CD4-positive, alpha-beta T cell treated with Interleukin-10 for 1 hour (primary cell): ENCODE results near the gene ANKRD52.

Experiments used
- DNase-seq: peaks from one replicate; pipeline ENCODE4 v3.0.0-alpha.2; 2020

Gene ANKRD52

DNA sequence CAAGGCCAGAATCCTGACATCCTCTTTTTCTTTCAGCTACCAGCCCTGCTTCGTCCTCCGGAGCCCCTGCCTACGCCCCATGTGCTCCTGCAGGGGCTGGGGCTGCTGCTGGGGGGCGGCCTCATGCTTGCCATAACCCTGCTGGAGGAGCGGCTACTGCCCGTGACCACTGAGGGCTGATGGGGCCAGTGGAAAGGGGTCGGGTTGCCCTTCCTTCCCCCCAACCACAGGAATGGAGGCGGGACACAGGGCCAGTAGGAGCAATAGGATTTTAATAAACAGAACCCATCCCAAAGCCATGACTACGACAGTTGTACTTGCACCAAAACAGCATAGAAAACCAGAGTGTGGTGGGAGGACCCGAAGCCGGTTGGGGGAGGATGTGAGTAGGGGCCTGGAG lies 20.6 kb downstream of the ANKRD52 start:
- no peak for DNase-seq

DNA sequence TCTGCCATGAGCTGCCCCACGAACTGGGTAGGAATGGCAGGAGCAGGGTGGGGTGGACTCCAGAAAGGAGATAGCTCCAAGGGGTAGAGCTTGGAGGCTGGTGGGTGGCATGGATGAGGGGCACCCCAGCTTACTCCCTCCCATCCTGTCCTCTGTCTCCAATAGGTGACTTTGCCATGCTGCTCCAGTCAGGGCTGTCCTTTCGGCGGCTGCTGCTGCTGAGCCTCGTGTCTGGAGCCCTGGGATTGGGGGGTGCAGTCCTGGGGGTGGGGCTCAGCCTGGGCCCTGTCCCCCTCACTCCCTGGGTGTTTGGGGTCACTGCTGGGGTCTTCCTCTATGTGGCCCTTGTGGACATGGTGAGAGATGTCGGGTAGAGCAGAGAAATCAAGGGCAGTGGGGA lies 21.2 kb downstream of the ANKRD52 start:
- no peak for DNase-seq

DNA sequence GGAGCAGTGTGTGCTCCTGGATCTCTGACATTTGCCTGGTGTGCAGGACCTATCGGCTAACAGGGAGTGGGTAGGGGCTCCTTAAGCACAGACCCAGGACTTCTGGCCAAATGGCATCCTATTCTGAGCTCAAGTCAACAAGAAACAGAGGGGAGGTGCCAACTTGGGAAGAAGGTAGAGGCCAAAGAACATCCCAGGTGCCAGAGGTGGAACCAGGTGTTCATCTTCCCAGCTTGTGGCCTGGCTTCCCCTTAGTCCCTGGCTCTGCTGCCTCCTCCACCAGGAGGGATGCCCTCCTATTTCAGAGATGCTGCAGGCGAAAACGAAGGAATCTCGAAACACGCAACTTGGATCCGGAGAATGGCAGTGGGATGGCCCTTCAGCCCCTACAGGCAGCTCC lies 22.1 kb downstream of the ANKRD52 start:
- no peak for DNase-seq

DNA sequence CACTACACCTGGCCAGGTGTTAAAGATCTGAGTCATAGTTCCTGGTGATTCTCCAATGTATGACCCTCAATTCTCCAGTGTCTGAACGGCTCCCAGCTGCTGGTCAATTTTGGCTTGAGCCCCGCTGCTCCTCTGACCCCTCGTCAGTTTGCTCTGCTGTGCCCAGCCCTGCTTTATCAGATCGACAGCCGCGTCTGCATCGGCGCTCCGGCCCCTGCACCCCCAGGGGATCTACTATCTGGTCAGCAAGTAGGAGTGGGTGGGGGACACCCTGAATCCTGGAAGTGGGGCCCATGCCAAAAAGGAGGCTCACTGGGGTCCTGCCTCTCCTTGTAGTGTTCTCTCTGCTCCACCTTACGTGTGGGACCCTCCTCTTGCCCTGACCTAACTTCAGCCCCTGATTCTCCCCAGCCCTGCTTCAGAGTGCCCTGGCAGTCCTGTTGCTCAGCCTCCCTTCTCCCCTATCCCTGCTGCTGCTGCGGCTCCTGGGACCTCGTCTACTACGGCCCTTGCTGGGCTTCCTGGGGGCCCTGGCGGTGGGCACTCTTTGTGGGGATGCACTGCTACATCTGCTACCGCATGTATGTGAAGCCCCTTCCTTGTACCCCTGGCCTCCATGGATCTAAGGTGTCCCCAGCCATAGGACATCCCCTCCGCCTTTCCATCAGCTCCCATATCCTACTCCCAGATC lies 23.3 kb downstream of the ANKRD52 start:
- no peak for DNase-seq

DNA sequence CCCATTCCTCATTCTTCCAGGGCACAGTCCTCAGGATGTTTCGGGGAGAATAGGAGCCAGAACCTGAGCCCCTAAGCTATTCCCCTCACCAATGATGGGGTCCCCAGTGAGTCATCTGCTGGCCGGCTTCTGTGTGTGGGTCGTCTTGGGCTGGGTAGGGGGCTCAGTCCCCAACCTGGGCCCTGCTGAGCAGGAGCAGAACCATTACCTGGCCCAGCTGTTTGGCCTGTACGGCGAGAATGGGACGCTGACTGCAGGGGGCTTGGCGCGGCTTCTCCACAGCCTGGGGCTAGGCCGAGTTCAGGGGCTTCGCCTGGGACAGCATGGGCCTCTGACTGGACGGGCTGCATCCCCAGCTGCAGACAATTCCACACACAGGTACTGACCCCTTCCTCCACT lies 27.0 kb downstream of the ANKRD52 start:
- DNase-seq = no peak

DNA sequence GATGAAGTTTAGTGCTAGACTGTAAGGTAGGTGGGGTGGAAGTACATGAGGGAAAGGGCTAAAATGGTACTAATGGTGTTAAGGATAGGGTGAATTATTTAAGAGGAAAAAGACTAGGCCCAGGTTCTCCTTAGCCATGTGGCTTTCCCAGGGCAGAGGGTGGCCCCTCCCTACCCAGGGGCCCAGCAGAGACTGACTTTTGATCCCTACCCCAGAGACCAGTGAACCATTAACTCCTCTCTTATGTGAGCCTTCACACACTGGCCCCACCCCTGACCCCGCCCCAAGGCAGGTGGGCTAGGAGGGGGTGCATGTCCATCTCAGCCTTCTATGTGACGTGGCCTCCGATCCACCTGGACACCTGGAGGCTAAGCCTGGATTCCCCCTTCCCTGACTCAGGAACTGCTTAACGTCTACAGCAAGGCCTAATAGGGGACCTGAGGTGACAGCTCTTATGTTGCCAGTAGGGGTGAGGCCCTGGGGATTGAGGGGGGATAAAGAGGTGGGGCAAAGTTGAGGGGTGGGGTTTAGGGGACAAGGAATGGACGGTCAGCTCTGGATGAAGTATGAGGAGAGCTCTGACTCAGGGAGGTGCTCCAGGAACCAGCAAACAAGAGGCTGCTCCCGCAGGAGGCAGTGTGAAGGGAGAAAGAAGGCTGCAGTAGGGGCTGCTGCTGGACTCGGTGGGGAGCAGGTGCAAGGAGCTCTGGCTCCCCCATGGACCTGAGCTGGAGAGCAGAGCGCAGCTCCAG lies 27.6 kb downstream of the ANKRD52 start:
- DNase-seq = no peak

DNA sequence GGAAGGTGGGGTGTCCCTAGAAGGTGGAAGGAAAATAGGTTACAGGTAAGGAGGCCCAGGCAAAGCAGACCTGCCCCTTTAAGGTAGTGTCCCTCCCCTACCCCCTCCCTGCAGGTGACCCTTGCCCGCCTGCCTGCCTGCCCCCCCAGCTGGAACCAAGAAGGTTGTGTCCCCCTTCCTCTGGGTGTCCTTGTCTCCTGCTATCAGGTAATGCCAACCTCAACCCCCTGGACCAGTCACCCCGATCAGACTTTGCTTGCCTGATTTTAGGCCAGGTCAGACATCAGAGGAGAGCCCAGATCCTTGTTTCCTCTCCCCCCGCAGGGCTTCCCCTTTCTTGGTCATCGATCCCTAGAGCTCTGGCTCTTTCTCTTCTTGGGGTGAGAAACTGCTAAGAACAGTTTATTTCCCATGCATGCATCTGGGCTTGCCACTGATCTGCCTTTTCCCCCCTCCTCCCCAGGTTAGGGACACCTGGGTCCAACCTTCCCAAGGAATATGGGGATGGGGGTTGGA lies 28.2 kb downstream of the ANKRD52 start, which contains the start of gene SLC39A5:
SLC39A5 (plus strand) TSS at position 136 of the 516 bp plus-strand sequence. CDS start 1,224 bp downstream, outside the sequence.
- no peak for DNase-seq

DNA sequence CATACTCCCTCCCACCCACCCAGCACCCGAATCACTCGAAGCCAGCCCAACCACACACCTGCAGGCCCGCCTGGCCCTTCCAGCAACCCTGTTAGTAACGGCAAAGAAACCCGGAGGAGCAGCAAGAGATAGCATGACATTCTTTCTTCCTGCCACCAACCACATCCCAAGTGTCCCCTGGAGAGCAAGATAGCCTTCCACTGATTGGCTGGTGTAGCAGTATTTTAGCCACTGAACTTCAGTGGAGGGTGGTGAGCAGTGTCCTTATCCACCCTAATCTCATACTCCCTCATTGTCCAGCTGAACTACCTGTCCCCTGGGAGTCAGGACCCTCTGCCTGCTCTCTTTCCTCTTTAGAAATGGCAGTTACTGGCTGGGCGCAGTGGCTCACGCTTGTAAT lies 29.1 kb downstream of the ANKRD52 start:
- no peak for DNase-seq

DNA sequence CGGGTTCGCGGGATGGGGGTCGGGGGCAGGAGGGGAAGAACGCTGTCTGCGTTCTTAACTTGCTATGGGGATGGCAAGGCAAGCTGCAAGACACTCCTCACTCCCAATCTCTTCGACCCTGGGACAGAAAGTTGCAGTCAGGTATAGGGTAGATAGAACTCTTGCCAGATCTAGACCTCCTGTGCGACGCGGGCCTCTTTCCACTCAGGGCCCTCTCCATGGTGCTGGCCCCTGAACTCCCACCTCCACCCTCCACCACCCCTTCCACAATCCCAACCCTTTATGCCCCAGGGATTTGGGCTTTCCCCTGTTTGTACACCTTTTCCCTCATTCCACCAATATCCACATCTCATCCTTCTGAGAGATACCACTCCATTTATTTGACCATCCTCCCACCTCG lies 33.2 kb downstream of the ANKRD52 start:
- DNase-seq = no peak

DNA sequence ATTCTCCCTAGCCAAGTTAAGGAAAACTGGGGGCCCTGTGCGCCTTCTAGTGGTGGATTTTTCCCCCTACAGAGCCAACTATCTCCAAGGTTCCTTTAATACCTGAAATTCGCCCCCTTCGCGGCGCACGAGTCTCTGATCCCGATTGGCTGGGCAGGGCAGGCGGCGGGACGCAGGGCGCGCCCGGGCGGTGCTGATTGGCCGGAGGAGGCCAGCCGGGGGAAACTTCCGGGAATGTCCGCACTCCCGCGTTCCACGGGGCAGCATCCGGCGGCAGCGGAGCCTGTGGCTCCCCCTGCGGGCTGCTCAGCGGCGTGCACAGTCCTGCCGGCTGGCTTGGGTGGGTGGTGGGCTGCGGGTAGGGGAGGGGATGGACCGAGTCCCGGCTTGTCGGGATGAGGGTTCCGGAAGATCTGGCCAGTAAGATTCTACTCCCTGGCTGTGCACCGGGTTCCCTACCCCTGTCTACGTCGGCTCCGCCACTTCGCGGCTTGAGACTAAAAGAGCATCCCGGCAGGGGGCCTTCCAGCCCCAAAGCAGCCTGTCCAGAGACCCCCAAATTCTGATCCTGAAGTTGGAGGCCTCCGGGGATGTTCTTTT lies 34.0 kb downstream of the ANKRD52 start, which contains the start of gene NABP2:
NABP2 (plus strand) TSS at position 241 of the 600 bp plus-strand sequence. CDS start 515 bp downstream, outside the sequence.
- peak; percentile 94 for DNase-seq

DNA sequence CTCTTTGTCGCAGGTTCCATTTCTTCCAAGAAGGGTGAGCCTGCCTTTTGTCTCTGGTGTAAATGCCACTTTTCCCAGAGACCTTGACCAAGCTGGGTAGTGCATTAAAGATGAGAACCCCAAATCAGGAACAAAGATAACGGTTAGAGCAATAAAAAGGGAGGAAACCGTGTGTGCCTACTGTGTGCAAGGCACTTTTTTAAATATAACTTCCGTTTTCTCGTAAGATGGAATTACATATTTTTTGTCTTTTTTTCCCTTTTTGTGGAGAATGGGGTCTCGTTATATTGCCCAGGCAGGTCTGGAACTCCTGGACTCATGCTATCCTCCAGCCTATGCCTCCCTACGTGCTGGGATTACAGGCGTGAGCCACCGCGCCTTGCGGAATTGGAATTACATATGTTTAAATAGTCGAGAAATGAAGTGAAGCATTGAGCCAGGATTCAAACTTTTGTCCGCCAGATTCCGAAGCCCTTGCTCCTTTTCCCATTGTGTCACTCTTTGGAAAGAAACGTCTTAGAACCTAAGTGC lies 34.5 kb downstream of the ANKRD52 start:
- DNase-seq = peak; percentile 6

DNA sequence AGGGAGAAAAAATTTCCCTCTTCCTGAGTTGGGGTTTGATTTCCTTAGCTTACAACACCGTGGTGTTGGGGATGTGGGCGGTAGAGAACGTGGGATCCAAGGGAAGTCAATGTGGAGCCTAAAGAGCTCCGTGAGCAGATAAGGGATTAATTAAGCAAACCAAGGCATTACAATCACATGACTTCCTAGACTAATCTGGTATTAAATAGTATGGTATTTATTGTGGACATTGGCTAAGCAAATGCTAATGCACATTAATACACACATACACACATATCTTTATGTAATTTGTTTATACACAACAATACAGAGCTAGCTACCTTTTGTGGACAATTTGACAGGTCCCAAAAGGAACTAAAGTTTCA lies 35.7 kb downstream of the ANKRD52 start:
- DNase-seq = no peak

DNA sequence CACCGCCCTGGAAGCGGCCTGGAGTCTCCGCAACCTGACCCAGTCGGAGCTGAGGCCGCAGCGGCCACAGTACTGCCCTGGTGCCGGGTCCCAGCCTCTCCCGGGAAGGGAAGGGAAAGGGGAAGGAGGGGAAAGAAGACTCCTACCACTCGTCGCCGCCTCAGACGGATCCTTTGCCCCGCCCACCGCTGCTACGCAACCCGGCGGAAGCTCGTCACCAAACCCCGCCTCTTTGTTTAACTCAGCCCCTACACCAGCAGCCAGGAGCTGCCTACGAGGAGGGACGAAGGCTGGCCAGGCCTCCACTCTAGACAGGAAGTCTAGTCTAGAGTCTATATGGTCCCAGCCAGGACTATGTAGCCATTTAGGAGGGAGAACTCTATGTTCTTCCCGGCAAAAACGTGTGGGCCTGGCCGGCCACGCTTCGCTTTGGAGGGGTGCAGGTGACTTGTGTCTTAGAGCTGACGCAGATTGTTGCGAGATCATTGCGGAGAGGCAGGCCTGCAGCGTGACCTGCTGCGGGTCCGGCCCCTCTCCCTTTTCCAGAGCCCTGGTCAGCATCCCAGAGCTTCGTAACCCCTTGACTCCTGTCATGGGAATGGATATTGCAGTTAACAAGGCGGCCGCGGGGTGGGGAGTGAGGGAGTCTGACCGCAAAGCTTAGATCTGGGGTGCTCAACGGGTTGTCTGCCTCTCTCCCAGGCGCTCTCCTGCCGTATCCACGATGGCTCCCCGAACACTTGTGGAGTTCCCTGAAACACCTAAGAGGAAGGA lies 36.2 kb downstream of the ANKRD52 start, which contains the start of gene RNF41:
RNF41 (minus strand) TSS at position 166 of the 774 bp plus-strand sequence. CDS start 7,875 bp downstream, outside the sequence.
- DNase-seq = peak; percentile 94

DNA sequence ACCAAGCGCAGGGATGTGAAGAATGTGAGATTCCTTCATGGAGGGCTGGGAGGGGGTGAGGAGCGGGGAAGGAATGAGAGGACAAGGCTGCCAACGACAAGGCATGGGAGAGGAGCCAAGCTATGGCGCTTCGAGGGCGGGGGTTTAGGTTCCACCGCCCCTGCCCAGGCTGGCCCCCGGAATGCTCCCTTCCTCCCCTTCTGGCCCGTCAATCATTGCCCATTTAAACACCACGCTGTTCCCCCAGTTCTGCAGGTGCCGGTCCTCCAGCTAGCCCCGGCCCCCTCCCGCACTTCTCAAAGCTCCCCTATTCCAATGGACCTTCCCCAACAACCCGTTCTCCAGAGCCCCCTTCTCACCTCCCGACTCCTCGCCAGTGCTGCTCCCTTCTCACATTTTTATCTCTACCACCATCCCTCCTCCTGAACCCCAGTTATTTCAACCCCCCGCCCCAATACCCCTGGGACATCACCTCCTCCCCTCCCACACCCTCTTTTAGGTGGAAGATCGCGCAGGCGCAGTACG lies 36.9 kb downstream of the ANKRD52 start:
- no peak for DNase-seq

DNA sequence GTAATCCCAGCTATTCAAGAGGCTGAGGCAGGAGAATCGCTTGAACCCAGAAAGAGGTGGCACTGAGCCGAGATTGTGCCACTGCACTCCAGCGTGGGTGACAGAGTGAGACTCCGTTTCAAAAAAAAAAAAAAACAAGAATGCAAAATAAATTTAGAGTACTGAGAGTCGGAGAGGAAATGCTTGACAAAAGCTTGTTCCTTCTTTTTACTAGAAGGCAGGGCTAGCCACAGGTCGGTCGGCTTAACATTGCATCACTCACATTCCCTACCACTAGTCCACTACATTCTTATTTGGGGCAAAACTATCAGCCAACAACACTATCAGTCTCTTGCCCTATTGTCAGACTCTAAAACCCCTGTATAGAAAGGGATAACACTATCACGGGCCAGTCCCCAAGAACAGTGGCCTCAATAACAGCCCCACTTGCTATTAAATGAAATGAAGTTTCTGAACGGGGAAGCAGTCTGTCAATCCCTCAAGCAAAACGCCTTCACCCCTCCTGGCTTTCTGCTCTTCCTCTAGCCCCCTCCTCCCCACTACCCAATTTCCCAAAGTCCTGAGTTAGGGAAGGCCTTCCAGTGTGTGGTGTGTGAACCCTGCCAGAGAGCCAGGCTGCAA lies 37.5 kb downstream of the ANKRD52 start:
- no peak for DNase-seq

DNA sequence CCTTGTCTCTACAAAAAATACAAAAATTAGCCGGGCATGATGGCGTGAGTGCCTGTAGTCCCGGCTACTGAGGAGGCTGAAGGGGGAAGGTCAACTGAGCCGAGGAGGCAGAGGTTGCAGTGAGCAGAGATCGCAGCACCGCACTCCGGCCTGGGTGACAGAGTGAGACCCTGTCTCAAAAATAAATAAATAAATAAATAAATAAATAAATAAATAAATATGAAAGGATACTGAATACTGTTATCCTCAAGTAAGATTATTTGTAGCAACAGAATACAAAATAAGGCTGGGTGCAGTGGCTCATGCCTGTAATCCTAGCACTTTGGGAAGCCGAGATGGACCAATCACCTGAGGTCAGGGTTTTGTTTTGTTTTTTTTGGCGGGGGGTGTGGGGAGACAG lies 38.3 kb downstream of the ANKRD52 start:
- no peak for DNase-seq

DNA sequence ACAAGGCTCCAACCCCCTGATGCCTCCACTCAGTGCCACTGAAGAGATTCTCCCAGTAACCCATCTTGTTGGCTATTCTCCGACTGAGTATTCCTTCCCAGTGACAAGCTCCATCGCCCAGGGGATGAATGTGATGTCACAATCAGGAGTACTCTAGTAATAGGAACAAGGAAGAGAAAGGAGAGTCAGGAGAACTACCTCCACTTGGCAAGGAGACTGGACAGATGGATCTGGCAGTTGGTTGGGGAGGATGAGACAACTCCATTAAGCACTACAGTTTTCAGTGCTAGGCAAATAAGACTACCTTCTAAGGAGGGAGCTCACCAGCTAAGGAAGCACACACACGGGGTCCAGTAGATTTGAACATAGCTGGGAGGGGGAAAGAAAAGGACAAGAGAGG lies 41.7 kb downstream of the ANKRD52 start:
- DNase-seq = no peak

DNA sequence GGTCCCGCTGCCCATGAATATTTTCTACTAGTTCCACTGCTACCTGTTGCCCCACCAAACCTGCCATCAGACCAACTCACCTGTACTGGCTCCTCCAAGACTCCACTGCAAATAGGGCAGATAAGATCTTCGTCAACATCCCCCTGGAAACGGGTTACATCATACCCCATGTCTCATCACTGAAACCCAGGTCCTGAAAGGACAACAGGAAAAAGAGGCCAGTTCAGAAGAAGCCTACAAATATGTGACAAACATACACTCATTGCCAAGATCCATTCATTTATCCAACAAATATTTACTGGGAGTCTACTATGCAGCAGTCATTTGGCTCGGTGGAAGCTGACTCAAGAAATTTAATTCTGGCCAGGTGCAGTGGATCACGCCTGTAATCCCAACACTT lies 44.3 kb downstream of the ANKRD52 start:
- no peak for DNase-seq

DNA sequence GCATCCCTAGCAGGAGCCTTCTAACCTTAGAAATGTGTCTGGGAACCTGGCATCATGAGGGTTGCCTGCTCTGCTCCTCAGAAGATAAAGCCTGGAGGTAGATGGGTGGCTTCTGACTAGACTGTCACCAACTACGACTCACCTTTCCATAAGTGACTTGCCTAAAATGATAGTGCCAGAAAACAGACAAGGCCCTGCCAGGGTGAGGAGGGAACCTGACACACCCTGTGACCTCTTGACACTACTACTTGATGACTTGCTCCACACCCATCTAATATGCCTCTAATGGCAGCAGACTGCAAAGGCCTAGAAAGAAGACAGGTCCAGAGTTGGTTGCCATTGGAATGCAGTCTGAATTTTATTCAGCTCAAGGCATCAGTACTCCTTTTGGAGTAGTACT lies 45.8 kb downstream of the ANKRD52 start:
- DNase-seq = no peak

DNA sequence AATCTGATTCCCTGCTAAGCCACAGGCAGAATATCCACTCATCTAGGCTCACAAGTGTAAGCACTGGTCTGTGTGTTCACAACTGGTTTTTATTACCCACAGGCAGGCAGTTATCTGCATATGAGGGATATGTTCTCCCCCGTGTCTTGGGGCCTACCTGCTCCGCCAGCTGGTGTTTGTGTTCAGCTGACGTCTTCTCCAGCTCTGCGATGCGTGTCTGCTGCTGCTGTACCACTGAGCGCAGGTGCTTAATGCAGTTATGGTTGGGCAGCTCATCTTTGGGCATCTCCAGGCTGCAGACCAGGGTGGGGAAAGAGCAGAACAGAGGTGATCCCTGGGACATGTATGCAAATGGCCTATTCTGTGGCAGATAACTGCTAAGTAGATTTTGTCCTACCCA lies 50.2 kb downstream of the ANKRD52 start:
- DNase-seq = no peak

DNA sequence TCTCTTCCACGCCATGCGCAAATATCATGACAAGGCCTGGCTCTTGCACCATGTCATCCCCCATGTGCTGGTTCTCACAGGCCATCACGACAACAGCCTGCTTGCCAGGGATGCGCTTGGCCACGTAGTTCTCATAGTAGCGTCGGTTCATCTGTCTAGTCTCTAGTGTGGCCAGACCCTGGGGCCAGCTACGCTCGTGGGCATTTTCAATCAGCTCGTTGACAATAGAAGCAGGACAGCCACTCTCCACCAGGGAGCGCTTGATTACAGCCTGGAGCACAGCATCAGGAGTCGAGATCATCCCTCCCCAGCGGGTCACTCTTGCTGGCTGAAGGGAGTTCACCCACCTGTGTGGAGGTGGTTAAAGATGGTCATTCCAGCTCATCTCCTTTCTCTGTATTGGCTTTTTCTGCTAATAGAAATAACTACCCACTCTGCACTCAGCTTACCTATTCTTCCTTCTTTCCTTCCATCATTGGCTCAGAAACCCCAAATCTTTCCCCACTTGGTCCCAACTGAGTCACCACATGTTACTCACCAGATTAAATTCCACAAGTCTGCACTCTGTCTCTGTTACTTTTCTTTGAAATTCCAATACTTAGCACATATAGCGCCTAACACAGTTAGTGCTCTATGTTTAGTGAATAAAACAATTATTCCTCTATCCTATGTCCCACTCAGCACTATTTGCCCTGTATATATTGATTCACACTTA lies 51.6 kb downstream of the ANKRD52 start:
- peak; percentile 49 for DNase-seq
